ENCODE results near the gene RTP3.

The RTP3 gene

GRCh38 chr3:46469680-46470357 lies 28.0 kb upstream of the RTP3 start:
- no peak for DNase-seq

GRCh38 chr3:46470831-46471230 lies 26.9 kb upstream of the RTP3 start:
- no peak for DNase-seq

GRCh38 chr3:46471371-46471914 lies 26.3 kb upstream of the RTP3 start:
- no peak for DNase-seq

DNA sequence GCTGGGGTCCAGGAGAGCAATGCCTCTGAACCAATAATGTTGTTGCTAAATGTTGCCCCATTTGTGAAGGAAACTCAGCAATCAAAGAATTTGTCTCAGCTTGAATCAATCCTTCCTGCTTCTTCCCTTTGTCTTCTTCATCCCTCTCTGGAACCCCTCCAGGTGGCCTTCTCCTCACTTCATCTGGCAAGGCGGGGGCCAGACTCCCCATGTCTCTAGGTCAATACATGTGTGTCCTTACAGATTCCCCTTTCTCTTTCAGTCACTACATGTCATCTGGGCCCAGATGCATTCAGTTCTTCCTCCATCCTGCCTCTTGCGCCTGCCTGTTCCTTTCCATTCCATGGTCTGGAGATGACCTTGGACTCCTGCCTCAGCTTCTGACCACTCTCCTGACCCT lies 25.0 kb upstream of the RTP3 start:
- DNase-seq: no peak

DNA sequence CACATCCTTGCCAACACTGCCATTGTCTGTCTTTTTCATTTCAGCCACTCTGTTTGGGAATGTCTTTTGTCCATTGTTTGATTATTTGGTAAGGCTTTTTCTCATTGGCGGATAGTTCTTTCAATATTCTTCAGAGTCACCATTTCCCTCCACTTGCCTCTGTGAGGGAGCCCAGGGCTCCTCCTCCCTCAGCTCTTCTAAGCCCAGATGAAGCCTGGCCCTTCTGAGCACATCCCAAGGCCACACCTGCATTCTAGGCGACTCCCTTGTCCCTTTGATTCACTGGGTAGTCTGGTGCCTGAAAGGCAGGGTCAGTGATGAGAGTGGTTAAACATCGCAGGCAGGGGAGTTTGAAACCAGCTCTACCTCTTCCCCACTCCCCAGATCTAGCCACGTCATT lies 20.6 kb upstream of the RTP3 start:
- no peak for DNase-seq

DNA sequence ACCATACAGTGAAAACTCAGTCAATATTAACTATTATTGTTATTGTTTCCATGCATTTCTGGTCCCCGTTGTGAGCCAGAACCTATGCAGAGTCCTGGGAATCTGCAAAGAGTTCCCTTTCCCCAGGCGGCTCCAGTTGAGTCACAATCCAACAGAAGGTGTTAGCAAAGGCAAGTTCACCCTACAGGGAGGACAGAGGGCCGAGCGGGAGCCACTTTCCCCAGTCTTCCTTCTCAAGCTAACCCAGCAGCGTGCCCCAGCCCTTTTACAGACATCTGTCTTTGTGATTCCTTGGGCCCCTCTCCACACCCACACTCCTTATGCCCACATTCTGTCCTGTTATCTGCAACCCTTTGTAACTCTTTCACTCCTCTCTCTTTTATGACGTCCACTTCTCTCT lies 20.0 kb upstream of the RTP3 start:
- DNase-seq: no peak

DNA sequence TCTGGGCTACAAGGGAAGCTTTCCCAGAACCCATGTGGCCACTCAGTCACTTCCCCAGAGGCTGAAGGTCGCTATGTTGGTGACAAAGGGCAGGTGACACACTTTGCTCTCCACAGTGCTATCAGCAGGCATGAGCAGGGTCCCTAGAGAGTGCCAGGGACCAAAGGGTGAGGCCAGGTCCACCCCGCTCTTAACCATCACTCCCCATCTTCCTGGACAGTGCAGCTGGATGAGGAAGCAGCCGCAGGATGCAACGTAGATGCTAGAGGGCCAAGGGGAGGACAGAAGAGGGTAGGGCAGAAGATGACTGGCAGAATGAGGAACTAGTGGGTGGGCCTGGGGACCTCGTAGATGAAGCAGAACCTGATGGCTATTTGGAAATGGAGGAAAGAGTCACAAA lies 19.4 kb upstream of the RTP3 start:
- no peak for DNase-seq

DNA sequence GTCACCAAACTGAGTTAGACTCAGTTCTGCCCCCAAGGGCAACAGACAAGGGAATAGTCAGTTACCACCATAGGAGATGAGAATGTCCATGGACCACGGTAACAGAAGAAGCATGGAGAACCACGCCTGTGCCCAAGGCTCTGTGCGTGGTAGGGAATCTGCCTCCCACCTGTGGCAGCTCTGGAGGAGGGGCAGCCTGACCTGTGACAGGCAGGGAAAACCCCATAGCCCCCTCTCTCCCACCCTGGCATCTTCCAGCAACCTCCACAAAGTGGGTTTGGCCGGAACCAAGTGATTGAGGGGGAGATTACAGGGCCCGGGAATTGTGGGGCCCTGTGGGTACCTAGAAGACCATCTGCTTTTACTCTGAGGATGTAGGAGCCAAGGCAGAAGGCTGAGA lies 18.8 kb upstream of the RTP3 start:
- DNase-seq: no peak

GRCh38 chr3:46479696-46480095 lies 18.1 kb upstream of the RTP3 start:
- DNase-seq: no peak

DNA sequence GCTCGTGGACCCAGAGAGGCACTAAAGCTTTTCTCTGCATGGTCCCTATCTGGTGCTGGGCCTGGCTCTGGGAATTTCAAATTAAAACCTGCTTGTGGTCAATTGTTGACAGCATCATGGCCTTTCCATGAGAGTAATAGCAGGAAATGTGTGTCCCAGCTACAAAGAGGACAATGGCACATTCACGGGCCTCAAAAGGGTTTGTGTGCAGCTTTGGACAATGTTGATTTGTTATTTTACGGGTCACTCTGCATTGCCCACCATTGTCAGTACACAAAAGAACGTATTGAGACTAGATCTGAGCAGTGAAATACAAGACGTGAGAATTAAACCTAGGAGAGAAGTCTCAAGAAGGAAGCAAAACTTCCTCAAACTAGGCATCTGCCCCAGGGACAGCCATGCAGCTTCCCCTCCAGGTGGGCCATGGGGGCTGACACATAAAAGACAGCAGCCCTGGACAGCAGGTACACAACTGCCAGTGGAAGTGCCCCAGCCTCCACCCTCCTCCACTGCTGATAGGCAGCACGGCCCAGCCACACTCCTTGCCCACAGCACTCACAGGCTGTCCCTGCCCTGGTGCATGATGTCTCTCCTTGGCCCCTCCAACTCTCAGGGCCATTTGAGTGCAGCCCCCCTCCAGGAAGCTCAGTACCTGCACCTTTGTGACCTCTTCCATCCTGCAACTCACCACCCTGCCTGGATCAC lies 17.1 kb upstream of the RTP3 start:
- no peak for DNase-seq

GRCh38 chr3:46481636-46482035 lies 16.1 kb upstream of the RTP3 start:
- DNase-seq: no peak

DNA sequence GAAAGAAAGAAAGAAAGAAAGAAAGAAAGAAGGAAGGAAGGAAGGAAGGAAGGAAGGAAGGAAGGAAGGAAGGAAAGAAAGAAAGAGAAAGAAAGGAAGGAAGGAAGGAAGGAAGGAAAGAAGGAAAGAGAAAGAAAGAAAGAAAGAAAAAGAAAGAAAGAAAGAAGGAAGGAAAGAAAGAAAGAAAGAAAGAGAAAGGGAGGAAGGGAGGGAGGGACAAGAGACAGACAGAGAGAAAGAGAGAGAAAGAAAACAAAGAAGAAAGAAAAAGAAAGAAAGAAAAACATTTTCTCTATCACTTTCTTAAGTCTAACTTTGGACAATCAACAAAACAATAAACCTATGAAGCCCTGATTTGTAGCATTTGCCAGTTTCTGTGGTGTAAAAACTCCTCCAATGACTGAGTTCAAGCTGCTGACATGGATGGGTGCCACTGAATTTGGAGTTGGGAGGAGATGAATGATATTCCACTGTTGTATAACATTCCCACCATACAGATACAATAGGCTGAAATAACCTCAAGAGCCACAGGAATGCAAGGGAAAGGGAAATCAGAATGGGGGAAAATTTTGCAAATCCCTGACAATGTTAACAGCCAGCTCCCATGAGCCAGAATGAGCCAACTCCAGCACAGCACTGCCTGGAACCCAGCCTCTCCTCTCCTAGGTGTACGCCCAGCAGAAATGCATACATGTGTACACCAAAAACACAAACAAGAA lies 15.0 kb upstream of the RTP3 start:
- DNase-seq: no peak

DNA sequence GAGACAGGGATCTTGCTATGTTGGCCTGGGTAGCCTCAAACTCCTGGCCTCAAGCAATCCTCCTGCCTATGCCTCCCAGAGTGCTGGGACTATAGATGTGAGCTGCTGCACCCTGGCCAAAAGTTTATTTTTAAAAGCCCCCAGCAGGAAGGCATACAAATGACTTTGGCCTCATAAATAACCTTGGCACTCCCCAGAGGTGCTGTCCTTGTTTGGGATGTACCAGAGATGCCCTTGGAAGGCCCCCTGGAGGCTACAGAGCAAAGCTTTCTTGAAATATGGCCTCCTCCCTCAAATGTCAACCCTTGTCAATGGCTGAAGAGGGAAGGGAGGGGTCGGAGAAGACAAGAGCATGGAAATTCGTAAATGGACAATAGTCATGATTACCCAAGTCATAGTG lies 14.0 kb upstream of the RTP3 start:
- no peak for DNase-seq

DNA sequence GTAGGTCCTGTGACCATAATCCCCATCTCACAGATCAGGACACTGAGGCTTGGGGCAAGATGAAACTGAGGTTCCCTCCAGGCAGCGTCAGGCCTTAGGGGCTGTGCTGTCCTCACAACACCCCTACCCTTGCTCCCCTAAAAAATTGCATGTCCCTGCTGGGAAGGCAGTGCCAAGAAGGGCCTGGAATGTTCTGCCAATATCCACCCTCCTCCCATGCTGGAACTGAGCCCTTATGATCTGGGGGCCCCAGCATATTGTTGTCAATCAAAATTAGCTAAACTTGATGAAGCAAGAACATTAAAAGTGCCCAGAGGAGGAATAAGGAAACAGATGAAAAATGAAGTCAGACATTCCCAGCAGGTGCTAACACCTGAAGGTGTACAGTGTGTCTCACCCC lies 13.4 kb upstream of the RTP3 start:
- no peak for DNase-seq

DNA sequence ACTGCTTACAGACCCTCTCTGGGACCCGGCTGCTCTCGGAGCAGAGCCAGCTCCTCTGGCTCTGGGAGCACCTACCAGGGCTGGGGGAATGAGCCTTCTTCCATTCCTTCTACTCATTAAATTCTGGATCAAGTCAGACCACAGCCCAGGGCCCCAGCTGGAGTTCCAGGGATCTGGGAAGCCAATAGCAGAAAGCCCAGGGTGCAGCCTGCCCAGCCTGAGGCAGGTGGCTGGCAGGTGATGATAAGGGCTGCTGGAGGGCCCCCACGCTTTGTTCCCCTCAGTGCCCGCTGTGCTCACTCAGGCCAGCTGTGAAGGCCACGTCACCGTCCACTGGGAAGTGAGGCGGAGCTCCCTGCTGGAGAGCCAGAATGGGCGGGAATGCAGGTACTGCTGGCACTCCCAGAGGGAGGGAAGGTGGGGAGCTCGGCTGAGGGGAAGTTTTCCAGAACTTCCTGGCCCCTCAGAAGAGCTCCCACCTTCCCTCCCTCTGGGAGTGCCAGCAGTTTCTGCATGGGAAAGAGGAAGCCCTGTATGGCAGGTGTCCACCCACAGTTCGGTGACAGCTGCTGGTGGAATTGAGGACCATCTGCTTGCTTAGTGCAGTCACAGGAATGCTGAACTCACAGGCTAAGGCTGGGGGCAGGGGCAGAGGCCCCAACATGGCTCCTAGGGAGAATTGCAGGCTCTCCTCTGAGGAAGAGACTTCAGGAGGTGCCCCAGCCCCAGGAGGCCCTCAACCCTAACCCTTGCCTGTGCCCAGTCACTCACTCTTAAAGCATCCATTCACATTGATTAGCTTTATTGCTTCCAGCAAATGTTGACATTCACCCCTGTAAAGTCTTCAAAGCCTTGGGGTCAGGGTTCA lies 12.6 kb upstream of the RTP3 start:
- no peak for DNase-seq

GRCh38 chr3:46485779-46486175 lies 12.0 kb upstream of the RTP3 start:
- DNase-seq: no peak

DNA sequence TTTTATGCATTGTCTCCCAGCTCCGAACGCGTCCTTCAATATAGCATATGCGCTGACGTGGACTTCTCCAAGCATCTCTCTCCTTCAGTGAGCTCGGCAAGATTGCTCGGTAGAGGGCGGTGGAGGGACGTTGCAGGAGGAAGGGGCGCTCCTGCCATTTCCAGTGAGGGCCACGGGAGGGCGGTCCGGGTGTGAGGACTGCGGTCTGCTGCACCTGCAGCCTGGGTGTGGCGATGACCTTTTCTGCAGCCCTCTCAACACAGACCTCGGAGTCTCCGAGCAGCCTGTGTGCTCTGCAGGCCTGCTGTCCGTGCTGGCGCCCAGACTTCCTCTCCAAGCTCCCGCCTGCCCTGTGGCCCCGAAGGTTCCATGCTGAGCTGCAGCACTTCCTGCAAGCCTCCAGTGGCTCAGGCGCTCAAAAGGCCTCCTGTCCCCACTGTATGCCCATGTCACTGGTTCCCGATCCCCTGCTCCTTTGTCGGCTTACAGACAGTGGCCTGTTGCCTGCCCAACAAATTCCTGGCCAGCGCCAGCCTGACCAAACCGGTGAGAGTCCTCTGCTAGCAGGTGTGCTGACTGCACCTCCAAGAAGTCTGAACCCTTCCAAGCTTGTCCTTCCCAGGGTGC lies 8.9 kb upstream of the RTP3 start:
- peak in 1 of 2 experiments; percentile 60 for DNase-seq

GRCh38 chr3:46489381-46489780 lies 8.4 kb upstream of the RTP3 start:
- no peak for DNase-seq

- DNase-seq: no peak
Observed at GRCh38 chr3:46489875-46490274, 7.9 kb upstream of the RTP3 start.

GRCh38 chr3:46490338-46491084 lies 7.3 kb upstream of the RTP3 start:
- no peak for DNase-seq
